NCI-H1436 (cell line): ENCODE measurements around the gene LIG3.
"Not testable (repeated sequence)": the region's sequence is repeated elsewhere in the genome, so short reads cannot be mapped to it uniquely, and the experiment has no call there.

Source experiments
- DNase-seq: peaks from one replicate; lab custom pipeline; 2025; lab: John Stamatoyannopoulos, UW

LIG3 gene

GRCh38 chr17:34999456-34999855 lies 19.1 kb downstream of the LIG3 start:
- DNase-seq = no peak

DNA sequence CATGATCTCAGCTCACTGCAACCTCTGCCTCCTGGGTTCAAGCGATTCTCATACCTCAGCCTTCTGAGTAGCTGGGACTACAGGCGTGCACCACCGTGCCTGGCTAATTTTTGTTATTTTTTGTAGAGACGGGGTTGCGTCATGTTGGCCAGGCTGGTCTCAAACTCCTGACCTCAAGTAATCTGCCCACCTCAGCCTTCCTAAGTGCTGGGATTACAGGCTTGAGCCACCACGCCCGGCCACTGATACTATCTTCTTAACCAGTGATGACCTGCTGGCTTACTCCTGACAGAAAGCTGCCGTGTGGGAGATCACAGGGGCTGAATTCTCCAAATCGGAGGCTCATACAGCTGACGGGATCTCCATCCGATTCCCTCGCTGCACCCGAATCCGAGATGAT lies 20.7 kb downstream of the LIG3 start:
- DNase-seq = not testable (repeated sequence)

DNA sequence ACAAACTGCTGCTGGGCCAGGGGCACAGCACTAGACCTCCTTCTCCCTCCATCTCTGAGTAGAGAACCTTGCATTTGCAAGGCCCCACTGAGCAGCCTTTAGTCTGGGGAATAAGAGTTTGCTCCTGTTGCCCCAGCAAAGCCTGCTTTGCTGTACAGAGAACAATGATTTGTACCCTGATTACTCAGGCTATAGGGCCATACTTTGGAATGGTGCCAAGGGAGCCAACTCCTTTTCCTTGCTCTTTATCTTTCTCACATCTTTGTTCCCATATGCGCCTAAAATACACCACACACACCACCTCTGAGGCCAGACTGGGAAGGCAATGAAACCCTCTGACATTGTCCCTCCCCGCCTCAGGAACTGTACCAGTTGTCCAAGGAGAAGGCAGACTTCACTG lies 21.2 kb downstream of the LIG3 start:
- no peak for DNase-seq

GRCh38 chr17:35002876-35003551 lies 22.7 kb downstream of the LIG3 start:
- DNase-seq = no peak

DNA sequence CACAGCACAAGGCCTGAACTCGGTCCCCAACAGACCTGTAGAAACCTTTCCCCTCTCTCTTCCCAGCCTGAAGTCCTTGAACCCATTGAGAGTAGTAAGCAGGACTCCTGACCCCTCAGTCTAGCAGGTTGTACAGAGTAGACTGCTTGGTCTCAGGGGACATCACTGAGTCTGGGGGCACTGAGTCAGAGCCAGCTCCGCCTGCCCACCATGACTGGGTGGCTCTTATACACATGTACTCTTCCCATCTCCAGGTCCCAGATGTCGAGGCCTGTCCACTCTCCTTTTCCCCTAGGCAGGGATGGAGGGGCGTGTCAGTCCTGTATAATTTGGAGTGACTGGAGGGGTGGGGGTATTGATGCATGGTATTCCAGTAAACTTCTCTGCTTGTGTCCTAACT lies 23.5 kb downstream of the LIG3 start:
- DNase-seq = no peak

DNA sequence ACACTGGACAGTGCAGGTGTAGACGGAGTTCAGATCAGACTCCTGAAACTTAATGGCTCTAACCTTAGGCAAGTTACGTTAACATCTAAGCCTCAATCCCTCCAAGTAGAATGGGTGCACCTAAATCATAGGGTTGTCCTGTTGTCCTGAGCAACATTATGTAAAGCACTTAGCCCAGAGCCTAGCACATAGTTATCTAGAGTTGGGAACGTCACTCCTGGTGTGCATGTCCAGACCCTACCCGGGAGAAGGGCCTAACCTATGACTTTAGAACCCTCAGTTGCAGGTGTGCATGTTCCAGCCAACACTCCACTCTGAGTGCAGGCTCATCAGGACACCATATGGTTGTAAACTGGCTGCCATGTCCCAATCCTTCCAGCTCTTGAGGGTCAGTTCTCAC lies 26.0 kb downstream of the LIG3 start:
- no peak for DNase-seq

DNA sequence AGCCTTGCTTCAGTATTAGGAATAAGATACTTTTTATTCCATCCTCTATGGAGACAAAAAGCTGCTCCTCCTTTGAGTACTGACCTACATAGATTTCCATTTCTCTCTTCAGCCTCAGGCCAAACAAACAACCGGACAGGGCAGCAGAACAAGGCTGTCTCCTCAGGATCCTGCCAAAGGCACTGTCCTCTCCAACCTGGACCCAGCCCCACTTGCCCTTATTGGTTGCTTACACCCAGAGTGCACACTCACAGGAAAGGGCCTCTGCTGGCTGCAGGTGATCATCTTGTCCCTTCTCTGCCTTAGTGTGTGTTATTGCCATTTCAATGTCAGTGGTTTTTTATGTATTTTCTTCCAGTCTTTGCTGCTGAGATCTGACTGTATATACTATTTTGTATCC lies 26.6 kb downstream of the LIG3 start:
- DNase-seq = no peak

GRCh38 chr17:35010093-35010492 lies 29.8 kb downstream of the LIG3 start:
- no peak for DNase-seq

DNA sequence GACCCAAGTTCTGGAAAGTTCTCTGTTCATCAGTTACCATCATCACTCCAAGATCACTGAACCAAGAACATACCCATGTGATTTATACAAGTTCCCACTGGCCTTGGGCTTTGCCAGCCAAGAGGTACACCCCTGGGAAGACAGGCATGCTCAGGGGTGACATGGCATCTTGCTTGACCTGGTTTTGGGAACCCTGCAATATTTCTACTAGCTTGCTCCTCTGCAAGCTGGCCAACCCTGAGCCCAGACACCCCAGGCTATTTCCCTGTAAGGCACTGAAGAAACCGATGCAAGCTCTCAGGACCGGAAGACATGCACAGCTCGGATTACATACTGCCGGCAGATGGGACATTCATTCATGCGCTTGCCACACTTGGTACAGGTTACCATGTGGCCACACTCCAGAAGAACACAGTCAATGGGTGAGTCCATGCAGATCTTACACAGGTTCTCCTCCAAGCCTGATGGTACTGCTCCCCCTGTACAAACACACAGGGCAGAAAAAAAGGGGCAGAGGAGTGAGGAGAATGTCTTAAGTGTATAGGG lies 31.4 kb downstream of the LIG3 start:
- DNase-seq = no peak

DNA sequence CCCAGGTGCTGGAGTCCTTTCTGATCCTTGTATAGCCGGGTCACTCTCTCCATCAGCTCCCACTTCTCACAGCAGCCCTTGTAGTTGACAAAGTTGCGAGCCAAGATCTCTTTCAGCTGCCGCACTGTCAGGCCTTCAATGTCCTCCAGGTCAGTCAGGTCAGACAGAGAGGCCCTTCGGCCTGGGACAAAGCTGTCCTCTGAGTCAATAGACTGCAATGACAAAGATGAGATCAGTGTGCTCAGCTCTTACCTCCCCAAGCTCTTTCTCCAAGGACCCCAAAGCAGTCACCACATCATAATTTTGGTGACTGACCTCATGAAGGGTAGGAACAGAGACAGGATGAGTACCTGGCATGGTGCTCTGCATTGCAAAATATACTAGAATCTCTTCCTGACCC lies 36.1 kb downstream of the LIG3 start:
- DNase-seq = no peak

DNA sequence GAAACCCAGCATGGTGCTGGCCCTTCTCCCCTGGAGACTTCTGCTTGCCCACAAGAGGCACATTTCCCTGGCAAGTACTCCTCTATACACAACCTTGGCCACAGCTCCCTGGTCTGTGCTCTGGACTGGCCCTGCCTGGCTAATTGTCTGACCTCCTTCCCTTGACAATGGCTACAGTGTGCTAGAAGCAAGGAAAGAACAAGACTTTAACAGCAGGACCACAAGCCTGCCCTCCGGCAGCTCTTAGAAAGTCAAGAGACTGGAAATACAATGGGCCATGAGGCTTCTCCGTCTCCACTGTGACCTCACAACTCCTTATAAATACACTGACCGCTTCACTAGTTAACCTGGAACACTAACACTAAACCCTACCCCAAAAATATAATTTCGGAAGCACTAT lies 36.7 kb downstream of the LIG3 start:
- DNase-seq = no peak

DNA sequence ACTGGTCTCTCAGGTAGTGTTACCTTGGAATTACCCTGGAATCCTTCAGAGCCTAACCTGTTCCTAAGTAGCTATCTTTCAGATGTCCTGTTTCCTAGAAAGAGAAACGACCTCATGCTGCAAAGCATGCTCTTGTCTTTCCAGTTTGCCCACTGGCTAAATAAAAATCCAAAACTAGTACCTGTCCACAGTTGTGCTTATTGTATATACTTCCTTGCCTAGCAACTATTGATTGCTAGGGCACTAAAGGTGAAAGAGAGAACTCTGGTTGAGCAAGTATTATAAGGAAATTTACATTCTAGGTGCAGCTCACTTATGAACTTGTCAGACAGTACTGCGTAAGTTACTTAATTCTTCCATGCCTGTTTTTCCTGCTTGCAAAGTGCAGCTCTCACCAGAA lies 38.5 kb downstream of the LIG3 start:
- no peak for DNase-seq

DNA sequence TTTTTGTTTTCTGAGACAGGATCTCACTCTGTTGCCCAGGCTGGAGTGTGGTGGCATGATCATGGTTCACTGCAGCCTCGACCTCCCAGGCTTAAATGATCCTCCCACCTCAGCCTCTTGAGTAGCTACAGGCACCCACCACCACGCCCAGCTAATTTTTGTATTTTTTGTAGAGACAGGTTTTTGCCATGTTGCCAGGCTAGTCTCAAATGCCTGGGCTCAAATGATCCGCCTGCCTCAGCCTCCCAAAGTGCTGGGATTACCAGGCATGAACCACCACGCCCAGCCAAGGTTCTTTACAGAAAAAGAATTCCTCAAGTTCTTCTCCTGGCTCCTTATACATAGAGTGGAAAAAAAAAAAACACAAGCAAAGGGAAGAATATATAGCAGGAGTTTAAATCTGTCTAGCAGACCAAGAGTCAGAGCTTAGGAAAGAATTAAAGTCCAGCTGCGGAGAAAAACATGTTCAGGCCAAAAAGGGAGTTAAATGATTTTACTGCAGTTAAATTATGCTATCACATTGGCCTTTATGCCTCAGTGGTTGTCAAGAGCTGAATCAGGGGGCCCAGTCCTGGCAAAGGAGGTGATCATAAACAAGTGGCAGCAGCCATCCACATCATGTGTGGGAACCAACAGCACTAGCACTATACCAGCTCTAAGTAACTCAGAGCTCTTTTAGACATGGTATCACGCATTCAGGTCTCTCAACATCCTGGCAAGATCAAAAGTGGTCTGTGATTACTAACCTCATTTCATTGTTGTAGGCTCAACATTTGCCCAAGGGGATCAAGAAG lies 39.3 kb downstream of the LIG3 start:
- no peak for DNase-seq

GRCh38 chr17:35021520-35022380 lies 41.4 kb downstream of the LIG3 start:
- no peak for DNase-seq

- DNase-seq = no peak
These were observed 42.3 kb downstream of the LIG3 start for GRCh38 chr17:35022536-35023063.

GRCh38 chr17:35023538-35023937 lies 43.2 kb downstream of the LIG3 start:
- DNase-seq = no peak

GRCh38 chr17:35025541-35025940 lies 45.2 kb downstream of the LIG3 start:
- no peak for DNase-seq

- not testable (repeated sequence) for DNase-seq
These were observed 47.8 kb downstream of the LIG3 start for GRCh38 chr17:35028097-35028496.

DNA sequence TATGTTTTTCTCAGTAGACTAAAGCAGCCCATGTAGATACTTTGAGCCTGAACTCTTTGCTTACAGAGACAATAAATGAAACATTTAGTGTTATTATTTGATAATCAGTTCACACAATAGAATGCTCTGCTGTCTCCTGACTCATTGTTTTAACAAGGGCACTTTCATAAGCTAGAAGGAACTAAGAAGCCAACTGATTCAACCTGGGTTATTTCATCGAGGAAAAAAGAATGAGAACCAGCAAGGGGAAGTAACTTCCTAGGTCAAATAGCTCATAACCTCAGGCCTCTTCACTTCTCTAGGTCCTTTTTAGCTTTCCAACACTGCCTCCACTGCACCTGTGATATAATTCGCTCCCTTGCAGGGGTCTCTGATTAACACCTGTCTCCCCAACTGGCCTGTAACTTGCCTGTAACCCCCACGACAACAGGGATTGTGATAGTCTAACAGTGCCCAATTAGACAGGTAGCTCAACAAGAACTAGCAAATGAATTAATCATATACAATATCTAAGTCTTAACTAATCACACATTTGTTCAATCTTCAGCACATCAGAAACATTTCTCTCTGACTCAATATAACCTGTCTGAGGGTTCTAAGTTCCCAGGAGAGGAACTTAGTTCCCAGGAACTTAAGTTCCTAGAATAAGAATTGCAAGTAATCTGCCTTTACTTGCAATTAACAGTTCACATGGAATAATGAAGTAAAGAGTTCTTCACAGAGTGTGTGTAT lies 48.4 kb downstream of the LIG3 start:
- DNase-seq = no peak

GRCh38 chr17:35030780-35031179 lies 50.5 kb downstream of the LIG3 start:
- no peak for DNase-seq

- no peak for DNase-seq
These were observed 58.1 kb downstream of the LIG3 start for GRCh38 chr17:35038453-35038852.

DNA sequence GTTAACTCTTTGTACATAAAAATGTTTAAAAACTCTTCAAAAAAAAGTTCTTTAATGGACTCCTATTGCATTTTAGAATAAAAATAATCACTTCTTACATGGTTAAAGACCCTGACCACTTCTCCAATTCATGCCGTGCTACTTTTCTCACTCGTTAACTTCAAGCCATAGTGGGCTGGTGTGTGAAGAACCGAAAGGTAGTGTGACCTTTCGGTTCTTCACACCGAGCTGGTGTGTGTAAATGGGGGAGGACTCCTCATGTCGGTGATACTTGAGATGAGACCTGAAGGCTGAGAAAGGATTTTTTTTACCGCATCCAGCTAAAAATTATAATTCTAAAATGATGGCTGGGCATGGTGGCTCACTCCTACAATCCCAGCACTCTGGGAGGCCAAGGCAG lies 61.1 kb downstream of the LIG3 start:
- no peak for DNase-seq
